H1 (cell line): ENCODE data around the gene DBF4. TPM values are rescaled to one million over a fixed set of nuclear protein-coding genes. Genes with fewer than 3 reads are reported as not detected.

Experiments
- CHD7 ChIP-seq: fragments of 300-600 bp; sonication (generic); IDR thresholded peaks from 2 replicates; pipeline ENCODE4 v1.7.1; 2012; ENCODE audit warnings: low read length, moderate library complexity, mild to moderate bottlenecking, inconsistent platforms; ENCODE audit not compliant: insufficient replicate concordance
- HDAC6 ChIP-seq: IDR thresholded peaks from one replicate; pipeline ENCODE4 v1.7.1; 2012; ENCODE audit warnings: low read depth, mild to moderate bottlenecking, inconsistent platforms, low read length, moderate library complexity
- NRF1 ChIP-seq: IDR thresholded peaks from 2 replicates; pipeline ENCODE4 v1.6.1; 2011; ENCODE audit warnings: mild to moderate bottlenecking, low read depth, low read length, improper control_type of control experiment
- POLR2AphosphoS5 ChIP-seq: IDR thresholded peaks from 2 replicates; pipeline ENCODE4 v1.6.1; 2011; ENCODE audit warnings: low read depth, low read length
- POU5F1 ChIP-seq: IDR thresholded peaks from 2 replicates; pipeline ENCODE4 v1.6.1; 2011; ENCODE audit warnings: low read depth, mild to moderate bottlenecking, low read length, moderate library complexity
- SAP30 ChIP-seq: fragments of 300-600 bp; sonication (generic); IDR thresholded peaks from 2 replicates; pipeline ENCODE4 v1.7.1; 2012; ENCODE audit warnings: low read length, moderate library complexity, mild to moderate bottlenecking, inconsistent platforms; ENCODE audit not compliant: insufficient read depth, insufficient replicate concordance
- SP2 ChIP-seq: IDR thresholded peaks from 2 replicates; pipeline ENCODE4 v1.6.1; 2012; ENCODE audit warnings: mild to moderate bottlenecking, low read length, inconsistent platforms
- SP4 ChIP-seq: IDR thresholded peaks from 2 replicates; pipeline ENCODE4 v1.6.1; 2012; ENCODE audit warnings: low read length, inconsistent platforms
- TAF1 ChIP-seq: IDR thresholded peaks from 2 replicates; pipeline ENCODE4 v1.6.1; 2011; ENCODE audit warnings: mild to moderate bottlenecking, low read depth, low read length
- USF2 ChIP-seq: IDR thresholded peaks from 2 replicates; pipeline ENCODE4 v1.6.1; 2011; ENCODE audit warnings: low read length, improper control_type of control experiment
- YY1 ChIP-seq: IDR thresholded peaks from 2 replicates; pipeline ENCODE4 v1.6.1; 2011; ENCODE audit warnings: low read depth, mild to moderate bottlenecking, low read length
- ZNF274 ChIP-seq: IDR thresholded peaks from 2 replicates; pipeline ENCODE4 v1.7.0; 2012; ENCODE audit warnings: low read length, borderline replicate concordance; ENCODE audit errors: extremely low read depth
- polyA plus RNA-seq, 7 experiments: library from polyadenylated mRNA; depleted of rRNA in 3 of 7; stranded (reverse) in 5 of 7; unstranded in 2 of 7; fragments of >200 nt in 5 of 7; fragments of 200-250 nt in 2 of 7; gene quantifications; 1 replicate in 5 of 7; 2 replicates in 1 of 7; 4 replicates in 1 of 7; pipeline versions ENCODE4 v1.2.1 to v1.2.3, GENCODE V29; 2011 to 2013; ENCODE audit warnings: missing spikeins in 2 of 7, mixed read lengths in 2 of 7
- total RNA-seq: library from RNA; stranded (reverse); fragmentation: NEBNext Ultra II Directional; extraction: Animal tissue kit (Norgen Biotek cat#: 25700); gene quantifications from 2 replicates; pipeline ENCODE4 v1.2.1, GENCODE V29; 2021

Gene DBF4
- total and polyA plus RNA-seq, 2 of the 8 experiments (the other 6 are each of a cell fraction or from before 2014, with no cell fraction given), result 8.7 to 82.4 TPM

- TF ChIP-seq CHD7, result no peak
- no peak for TF ChIP-seq SP4
- TF ChIP-seq ZNF274, result no peak
- TF ChIP-seq YY1, result no peak
- no peak for TF ChIP-seq HDAC6
- TF ChIP-seq TAF1, result no peak
- TF ChIP-seq USF2, result no peak
- no peak for TF ChIP-seq SAP30
- no peak for TF ChIP-seq SP2
- TF ChIP-seq POU5F1, result no peak
- no peak for TF ChIP-seq NRF1
- no peak for TF ChIP-seq POLR2AphosphoS5
Measured at GRCh38 chr7:87895363-87895762, 19.1 kb downstream of the DBF4 start (continued).
